ENCODE data around the gene NRG2. TPM values are rescaled to one million over a fixed set of nuclear protein-coding genes. Genes with fewer than 3 reads are reported as not detected.

NRG2 gene
- total RNA-seq, 1 experiment from 2014 or later = 0.91 TPM

- Histone ChIP-seq H3K4me3 (replicated peaks in 1 of 2; ENCODE audit: low read depth in 1 of 2, low read length in 2 of 2) (no peak overlapping the region), H3K79me2 (ENCODE audit: insufficient read depth, low read length) (no peaks in the 10 kb centered on the region), H3K27ac (ENCODE audit: low read depth, low read length) (no peak overlapping the region), H2AFZ (ENCODE audit: low read depth, low read length, poor library complexity, severe bottlenecking) (no peak overlapping the region), H3K36me3 (ENCODE audit: control insufficient read depth in 1 of 2, insufficient read depth in 2 of 2, low read length in 2 of 2) (no peaks in the 10 kb centered on the region), H3K4me2 (ENCODE audit: low read length) (no peak overlapping the region), H3K9me3 (ENCODE audit: control insufficient read depth in 1 of 2, insufficient read depth in 1 of 2, low read depth in 1 of 2, low read length in 2 of 2) (no peaks in the 10 kb centered on the region), H3K9ac (ENCODE audit: low read length) (no peak overlapping the region), H3K27me3 (ENCODE audit: insufficient read depth, low read length) (peaks cover 11% of the 10 kb centered on the region; the same call in 1 of the 2 replicates), H4K20me1 (ENCODE audit: insufficient read depth) (no peaks in the 10 kb centered on the region), H3K4me1 (ENCODE audit: control insufficient read depth in 1 of 2, insufficient read depth in 2 of 2, low read length in 2 of 2) (peaks cover 0 to 2% of the 10 kb centered on the region in 2 experiments; a peak in 1 of 4 replicates), H3K9me2 (ENCODE audit: insufficient read depth) (no peaks in the 10 kb centered on the region)
- no peak for DNase-seq (ENCODE audit: low read depth, low spot score)
- ATAC-seq = no peak
- ChIA-PET POLR2A (no interaction called here), RAD21 (ENCODE audit: low non-redundant PET in 1 of 2, low total read pairs in 2 of 2, uncharacterized antibody in 2 of 2, unreplicated experiment in 2 of 2) (no interaction called here), CTCF (no interaction called here)
- TF ChIP-seq ZBTB33 (IDR thresholded peaks at IDR 0.05; ENCODE audit: extremely low read depth, insufficient replicate concordance, low read length) (no peak), REST (IDR thresholded peaks at IDR 0.05; ENCODE audit: low read depth) (no peak), SRF (IDR thresholded peaks at IDR 0.05; ENCODE audit: low read depth) (no peak), EGR1 (IDR thresholded peaks at IDR 0.05; ENCODE audit: low read depth) (no peak), SIN3A (IDR thresholded peaks at IDR 0.05; ENCODE audit: low read depth) (no peak), CEBPB (IDR thresholded peaks at IDR 0.05; ENCODE audit: low read depth) (no peak), ZNF274 (IDR thresholded peaks at IDR 0.05; ENCODE audit: low read depth, low read length) (no peak), ZFX (IDR thresholded peaks at IDR 0.05) (no peak), POLR2A (IDR thresholded peaks at IDR 0.05; ENCODE audit: borderline replicate concordance, extremely low read depth, insufficient read depth, insufficient read length) (no peak), SP1 (IDR thresholded peaks at IDR 0.05; ENCODE audit: low read depth) (no peak), JUND (IDR thresholded peaks at IDR 0.05) (no peak), YY1 (IDR thresholded peaks at IDR 0.05; ENCODE audit: extremely low read depth, insufficient replicate concordance, low read depth, low read length) (no peak), FOSL1 (IDR thresholded peaks at IDR 0.05; ENCODE audit: low read depth) (no peak), ELF1 (IDR thresholded peaks at IDR 0.05; ENCODE audit: borderline replicate concordance, low read depth) (no peak), EZH2 (IDR thresholded peaks at IDR 0.05) (no peak), ATF3 (IDR thresholded peaks at IDR 0.05) (no peak), TCF7L2 (IDR thresholded peaks at IDR 0.05; ENCODE audit: borderline replicate concordance, extremely low read depth, insufficient read depth, insufficient read length) (no peak)
- intact Hi-C loops (cut with micrococcal nuclease) = no loop called here
- BruUV-seq (replicated peaks) = no TSS peak
These were observed 154.7 kb downstream of the NRG2 start for GRCh38 chr5:139888370-139888769.
